Measurements from ENCODE around the gene AUP1. TPM values are rescaled to one million over a fixed set of nuclear protein-coding genes. Genes with fewer than 3 reads are reported as not detected.

The AUP1 gene
- total RNA-seq, 5 donors from 2014 or later (not counting 1 experiment from before 2014, with no cell fraction given): 144 to 167 (median 149) TPM

DNA sequence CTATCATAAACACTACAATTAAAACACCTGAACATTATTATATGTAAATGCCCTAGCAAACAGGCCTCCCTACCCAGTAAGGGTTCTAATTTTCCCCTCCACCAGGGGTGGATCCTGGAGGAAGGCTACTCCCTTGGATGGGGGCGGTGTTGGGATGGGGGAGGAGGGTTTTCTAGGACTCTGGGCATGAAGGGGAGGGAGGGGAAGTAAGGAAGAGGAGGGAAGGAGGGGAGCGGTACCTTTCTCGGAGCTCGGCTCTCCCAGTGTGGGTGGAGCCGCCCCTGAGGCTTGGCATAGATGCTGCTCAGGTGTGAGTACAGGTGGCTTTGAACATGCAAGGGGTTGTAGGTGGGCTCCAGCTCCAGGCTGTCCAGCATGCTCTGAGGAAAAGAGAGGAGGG lies 30.4 kb upstream of the AUP1 start:
- H3K27ac ChIP-seq (ENCODE audit: low read length): no peak overlapping the region
- no peaks in the 10 kb centered on the region for H3K9me3 Mint-ChIP-seq
- 85% methylated on average over 3 of the region's 5 CpGs for WGBS (ENCODE audit: insufficient coverage)
- ChIA-PET CTCF (no interaction called here), POLR2A (no interaction called here)
- peaks cover 0 to 14% of the 10 kb centered on the region in 2 experiments for H3K4me1 ChIP-seq (ENCODE audit: control insufficient read depth in 1 of 2, extremely low read depth in 1 of 2, insufficient read depth in 2 of 2, low read length in 2 of 2)
- H3K9me3 ChIP-seq: no peaks in the 10 kb centered on the region
- no peak overlapping the region for H3K4me3 Mint-ChIP-seq
- H3K4me3 ChIP-seq (ENCODE audit: control insufficient read depth in 1 of 2, extremely low read depth in 1 of 2, low read length in 1 of 2): no peak overlapping the region
- H3K36me3 ChIP-seq (ENCODE audit: control insufficient read depth in 2 of 2, extremely low read depth in 1 of 2, insufficient read depth in 1 of 2, low read length in 1 of 2): no peaks in the 10 kb centered on the region
- peaks cover 3 to 17% (median 14%) of the 10 kb centered on the region in 3 donors for H3K4me1 Mint-ChIP-seq
- H3K36me3 Mint-ChIP-seq: peaks cover 7% of the 10 kb centered on the region
- peaks cover 16 to 22% of the 10 kb centered on the region in 2 donors for H3K27me3 Mint-ChIP-seq
- peaks cover 0 to 22% of the 10 kb centered on the region in 2 experiments for H3K27me3 ChIP-seq (replicated peaks in 1 of 2; ENCODE audit: control insufficient read depth in 2 of 2, extremely low read depth in 1 of 2, insufficient read depth in 2 of 2, low read length in 1 of 2)
- DNase-seq (no peak), ATAC-seq (replicated peaks in 1 of 4) (no peak)
- H3K27ac Mint-ChIP-seq: no peak overlapping the region

GRCh38 chr2:74558284-74559230 lies 29.1 kb upstream of the AUP1 start:
- DNase-seq (no peak), ATAC-seq (replicated peaks in 1 of 4) (no peak)
- peaks cover 0 to 27% of the 10 kb centered on the region in 2 experiments for H3K27me3 ChIP-seq (replicated peaks in 1 of 2; ENCODE audit: control insufficient read depth in 2 of 2, extremely low read depth in 1 of 2, insufficient read depth in 2 of 2, low read length in 1 of 2)
- Mint-ChIP-seq H3K27me3 (peaks cover 13 to 20% of the 10 kb centered on the region in 2 donors), H3K4me3 (no peak overlapping the region), H3K9me3 (no peaks in the 10 kb centered on the region), H3K36me3 (peaks cover 7% of the 10 kb centered on the region), H3K4me1 (peaks cover 3 to 21% (median 15%) of the 10 kb centered on the region in 3 donors), H3K27ac (no peak overlapping the region)
- 88% methylated on average over 7 of the region's 7 CpGs for WGBS (ENCODE audit: insufficient coverage)
- peaks cover 0 to 24% of the 10 kb centered on the region in 2 experiments for H3K4me1 ChIP-seq (ENCODE audit: control insufficient read depth in 1 of 2, extremely low read depth in 1 of 2, insufficient read depth in 2 of 2, low read length in 2 of 2)
- H3K36me3 ChIP-seq (ENCODE audit: control insufficient read depth in 2 of 2, extremely low read depth in 1 of 2, insufficient read depth in 1 of 2, low read length in 1 of 2): no peaks in the 10 kb centered on the region
- ChIA-PET CTCF (interaction anchor here in 1 of 2 donors (0.5 kb wide), 1 partner anchor 37 kb away, joined by 4 read pairs; no protein-coding TSS in a partner anchor), POLR2A (no interaction called here)
- no peak overlapping the region for H3K4me3 ChIP-seq (ENCODE audit: control insufficient read depth in 1 of 2, extremely low read depth in 1 of 2, low read length in 1 of 2)
- H3K9me3 ChIP-seq: no peaks in the 10 kb centered on the region
- no peak overlapping the region for H3K27ac ChIP-seq (ENCODE audit: low read length)

DNA sequence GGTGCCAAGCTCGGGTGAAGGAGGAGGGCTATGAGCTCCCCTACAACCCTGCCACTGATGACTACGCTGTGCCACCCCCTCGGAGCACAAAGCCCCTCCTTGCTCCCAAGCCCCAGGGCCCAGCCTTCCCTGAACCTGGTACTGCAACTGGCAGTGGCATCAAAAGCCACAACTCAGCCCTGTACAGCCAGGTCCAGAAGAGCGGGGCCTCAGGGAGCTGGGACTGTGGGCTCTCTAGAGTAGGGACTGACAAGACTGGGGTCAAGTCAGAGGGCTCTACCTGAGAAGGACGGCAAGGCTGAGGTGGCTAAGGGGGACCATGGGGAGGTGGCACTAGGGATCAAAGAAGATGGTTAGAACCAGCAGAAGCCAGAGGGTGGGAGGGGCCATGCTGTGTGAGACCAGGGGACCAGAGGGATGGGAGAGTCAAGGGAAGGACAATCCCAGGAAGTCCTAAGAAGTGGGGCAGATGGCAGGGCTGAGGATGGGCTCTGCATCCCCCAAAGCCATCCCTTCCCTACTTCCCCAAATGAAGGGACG lies 27.4 kb upstream of the AUP1 start:
- POLR2A ChIA-PET: no interaction called here
- no peaks in the 10 kb centered on the region for H3K9me3 Mint-ChIP-seq

DNA sequence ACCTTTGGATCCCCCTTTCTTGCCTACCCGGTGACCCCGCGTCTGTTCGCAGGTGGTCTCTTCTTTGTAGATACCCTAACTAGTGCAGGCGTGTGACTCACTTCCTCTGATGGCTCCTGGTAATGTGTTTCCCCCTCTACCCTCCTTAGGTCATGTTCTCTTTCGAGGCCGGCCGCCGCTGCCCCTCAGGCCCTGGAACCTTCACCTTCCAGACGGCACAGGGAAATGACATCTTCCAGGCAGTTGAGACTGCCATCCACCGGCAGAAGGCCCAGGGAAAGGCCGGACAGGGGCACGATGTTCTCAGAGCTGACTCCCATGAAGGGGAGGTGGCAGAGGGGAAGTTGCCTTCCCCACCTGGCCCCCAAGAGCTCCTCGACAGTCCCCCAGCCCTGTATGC lies 26.7 kb upstream of the AUP1 start:
- Mint-ChIP-seq H3K36me3 (peaks cover 7% of the 10 kb centered on the region), H3K27ac (no peak overlapping the region), H3K4me3 (peak overlapping the region; percentile 86 to 94 (median 91)), H3K9me3 (no peaks in the 10 kb centered on the region), H3K4me1 (peaks cover 3 to 23% (median 19%) of the 10 kb centered on the region in 3 donors), H3K27me3 (peaks cover 11 to 14% of the 10 kb centered on the region in 2 donors)
- ATAC-seq (replicated peaks in 1 of 4): no peak
- H3K36me3 ChIP-seq (ENCODE audit: control insufficient read depth in 2 of 2, extremely low read depth in 1 of 2, insufficient read depth in 1 of 2, low read length in 1 of 2): no peaks in the 10 kb centered on the region
- H3K27me3 ChIP-seq (replicated peaks in 1 of 2; ENCODE audit: control insufficient read depth in 2 of 2, extremely low read depth in 1 of 2, insufficient read depth in 2 of 2, low read length in 1 of 2): peaks cover 0 to 26% of the 10 kb centered on the region in 2 experiments
- H3K4me3 ChIP-seq (ENCODE audit: control insufficient read depth in 1 of 2, extremely low read depth in 1 of 2, low read length in 1 of 2): no peak overlapping the region
- WGBS (ENCODE audit: insufficient coverage): 95% methylated on average over 6 of the region's 14 CpGs
- CTCF ChIA-PET: no interaction called here
- POLR2A ChIA-PET: no interaction called here
- DNase-seq: no peak
- no peak overlapping the region for H3K27ac ChIP-seq (ENCODE audit: low read length)
- H3K4me1 ChIP-seq (ENCODE audit: control insufficient read depth in 1 of 2, extremely low read depth in 1 of 2, insufficient read depth in 2 of 2, low read length in 2 of 2): peaks cover 0 to 29% of the 10 kb centered on the region in 2 experiments
- H3K9me3 ChIP-seq: no peaks in the 10 kb centered on the region

More for the DNA sequence above, 27.4 kb upstream of the AUP1 start:
- Histone ChIP-seq H3K36me3 (ENCODE audit: control insufficient read depth in 2 of 2, extremely low read depth in 1 of 2, insufficient read depth in 1 of 2, low read length in 1 of 2) (no peaks in the 10 kb centered on the region), H3K4me3 (ENCODE audit: control insufficient read depth in 1 of 2, extremely low read depth in 1 of 2, low read length in 1 of 2) (no peak overlapping the region), H3K27ac (ENCODE audit: low read length) (no peak overlapping the region), H3K9me3 (no peaks in the 10 kb centered on the region), H3K27me3 (replicated peaks in 1 of 2; ENCODE audit: control insufficient read depth in 2 of 2, extremely low read depth in 1 of 2, insufficient read depth in 2 of 2, low read length in 1 of 2) (peaks cover 0 to 32% of the 10 kb centered on the region in 2 experiments), H3K4me1 (ENCODE audit: control insufficient read depth in 1 of 2, extremely low read depth in 1 of 2, insufficient read depth in 2 of 2, low read length in 2 of 2) (peaks cover 0 to 29% of the 10 kb centered on the region in 2 experiments)
- peaks cover 3 to 23% (median 19%) of the 10 kb centered on the region in 3 donors for H3K4me1 Mint-ChIP-seq
- DNase-seq (no peak), ATAC-seq (replicated peaks in 1 of 4) (no peak)
- H3K27me3 Mint-ChIP-seq: peaks cover 8 to 14% of the 10 kb centered on the region in 2 donors
- H3K27ac Mint-ChIP-seq: no peak overlapping the region
- H3K4me3 Mint-ChIP-seq: peak overlapping the region in 2 of 3 donors; percentile 9 to 86
- 93% methylated on average over 3 of the region's 6 CpGs for WGBS (ENCODE audit: insufficient coverage)
- peaks cover 7% of the 10 kb centered on the region for H3K36me3 Mint-ChIP-seq
- CTCF ChIA-PET: no interaction called here

- Histone ChIP-seq H3K4me3 (ENCODE audit: control insufficient read depth in 1 of 2, extremely low read depth in 1 of 2, low read length in 1 of 2) (peak overlapping the region; percentile 96 to 97), H3K27ac (ENCODE audit: low read length) (no peak overlapping the region), H3K9me3 (no peaks in the 10 kb centered on the region), H3K27me3 (replicated peaks in 1 of 2; ENCODE audit: control insufficient read depth in 2 of 2, extremely low read depth in 1 of 2, insufficient read depth in 2 of 2, low read length in 1 of 2) (peaks cover 0 to 26% of the 10 kb centered on the region in 2 experiments), H3K36me3 (ENCODE audit: control insufficient read depth in 2 of 2, extremely low read depth in 1 of 2, insufficient read depth in 1 of 2, low read length in 1 of 2) (no peaks in the 10 kb centered on the region), H3K4me1 (ENCODE audit: control insufficient read depth in 1 of 2, extremely low read depth in 1 of 2, insufficient read depth in 2 of 2, low read length in 2 of 2) (peaks cover 0 to 28% of the 10 kb centered on the region in 2 experiments)
- ATAC-seq (replicated peaks in 1 of 4): no peak
- no peaks in the 10 kb centered on the region for H3K9me3 Mint-ChIP-seq
- WGBS (ENCODE audit: insufficient coverage): 85% methylated on average over 15 of the region's 17 CpGs
- H3K27me3 Mint-ChIP-seq: peaks cover 10 to 17% of the 10 kb centered on the region in 2 donors
- ChIA-PET CTCF (interaction anchor here in 1 of 2 donors (0.6 kb wide), 2 partner anchors 272 to 302 kb away, joined by 3 to 4 read pairs; no protein-coding TSS in a partner anchor), POLR2A (no interaction called here)
- peak overlapping the region; percentile 27 to 85 for H3K27ac Mint-ChIP-seq
- peaks cover 3 to 21% (median 19%) of the 10 kb centered on the region in 3 donors for H3K4me1 Mint-ChIP-seq
- DNase-seq: no peak
- H3K4me3 Mint-ChIP-seq: peak overlapping the region; percentile 86 to 94 (median 91)
- peaks cover 7% of the 10 kb centered on the region for H3K36me3 Mint-ChIP-seq
Observed at GRCh38 chr2:74555610-74556103, 26.2 kb upstream of the AUP1 start.
